Thyroid gland (tissue), 4 donors: ENCODE measurements around the gene HCFC1. TPM values are rescaled to one million over a fixed set of nuclear protein-coding genes. Genes with fewer than 3 reads are reported as not detected.

Experiments used
- DNase-seq, 2 donors: peaks; one replicate each; pipeline ENCODE4 v3.0.0-alpha.2; 2019
- H3K27ac ChIP-seq, 3 donors: fragments of 200-600 bp; sonication (generic); 1 replicate in 2 of 3; 2 replicates in 1 of 3; pipeline ENCODE4 v1.5.1; 2016 to 2019; ENCODE audit warnings: mild to moderate bottlenecking in 1 of 3, moderate library complexity in 1 of 3
- H3K27me3 ChIP-seq: fragments of 200-600 bp; sonication (generic); one replicate; pipeline ENCODE4 v1.5.1; 2019
- H3K36me3 ChIP-seq, 2 donors: fragments of 200-600 bp; sonication (generic); one replicate each; pipeline ENCODE4 v1.5.1; 2016 to 2019
- H3K4me1 ChIP-seq, 2 donors: fragments of 200-600 bp; sonication (generic); one replicate each; pipeline ENCODE4 v1.5.1; 2017 to 2019
- H3K4me3 ChIP-seq, 3 donors: fragments of 200-600 bp; sonication (generic); replicated peaks in 1 of 3; 1 replicate in 2 of 3; 2 replicates in 1 of 3; pipeline ENCODE4 v1.5.1; 2016; ENCODE audit warnings: mild to moderate bottlenecking in 1 of 3
- H3K9me3 ChIP-seq: fragments of 200-600 bp; sonication (generic); one replicate; pipeline ENCODE4 v1.5.1; 2017
- POLR2A ChIP-seq, 2 donors: fragments of 450-650 bp; IDR thresholded peaks; one replicate each; pipeline ENCODE4 v1.6.1; 2017; ENCODE audit warnings: antibody characterized with exemption in 2 of 2, mild to moderate bottlenecking in 2 of 2, moderate library complexity in 1 of 2
- WGBS, 2 donors: methylation state at CpG; one replicate each; pipeline ENCODE4 v1.1.5; 2017; 5-methylcytosine and 5-hydroxymethylcytosine counted together
- intact Hi-C: fragments of 100-400 bp; cut with DNase I; formaldehyde crosslinking; loops from one replicate; pipeline ENCODE4 v1.15.1; 2023
- total RNA-seq, 4 donors: library from RNA; depleted of rRNA; stranded (reverse); fragments of >200 nt; gene quantifications; one replicate each; pipeline ENCODE4 v1.2.3, GENCODE V29; 2016
- TF ChIP-seq, protein P1 (sequence below), 6 experiments: fragments of 200-600 bp in 3 of 6; fragments of 450-650 bp in 3 of 6; sonication (generic) in 3 of 6; IDR thresholded peaks; one replicate each; pipeline ENCODE4 v1.5.1; 2016 to 2019; ENCODE audit warnings: antibody characterized with exemption in 6 of 6, mild to moderate bottlenecking in 2 of 6, inconsistent platforms in 1 of 6, moderate library complexity in 1 of 6

Gene HCFC1
- total RNA-seq, 4 donors from 2014 or later: 23.5 to 119 (median 52.3) TPM

DNA sequence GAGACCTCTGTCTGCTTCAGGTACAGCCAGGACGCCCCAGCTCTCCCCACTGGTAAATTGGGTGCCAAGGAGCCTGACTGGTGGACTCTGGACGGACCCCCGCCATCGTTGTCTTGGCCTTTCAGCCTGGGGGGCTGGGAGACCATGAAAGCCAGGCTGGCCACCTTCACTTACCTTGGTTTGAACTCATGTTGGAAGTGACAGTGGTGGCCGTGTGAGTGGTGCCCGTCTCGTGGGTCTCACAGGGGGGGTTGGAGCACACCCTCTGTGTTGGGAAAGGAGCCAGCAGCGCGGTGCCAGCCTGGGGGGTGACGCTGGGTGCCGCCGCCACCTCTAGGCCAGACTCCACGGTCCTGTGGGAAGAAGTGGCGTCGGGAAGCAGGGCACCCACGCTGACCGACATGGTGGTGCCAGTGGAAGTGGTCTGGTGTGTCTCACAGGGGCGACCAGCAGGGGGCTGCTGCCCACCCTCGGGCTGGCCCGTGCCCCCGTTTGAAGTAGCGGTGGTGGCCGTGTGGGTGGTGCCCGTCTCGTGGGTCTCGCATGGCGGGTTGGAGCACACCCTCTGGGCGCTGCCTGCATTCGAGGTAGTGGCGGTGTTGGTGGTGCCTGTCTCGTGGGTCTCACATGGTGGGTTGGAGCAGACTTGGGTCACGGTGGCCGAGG is 17.6 kb downstream of the HCFC1 start:
- H3K27me3 ChIP-seq: no peaks in the 10 kb centered on the region
- no peaks in the 10 kb centered on the region for H3K4me1 ChIP-seq
- no peak overlapping the region for H3K27ac ChIP-seq
- H3K36me3 ChIP-seq: peaks cover 74 to 90% of the 10 kb centered on the region in 2 donors
- DNase-seq: no peak
- H3K4me3 ChIP-seq: no peak overlapping the region
- 85% methylated on average over 11 of the region's 33 CpGs; no CpG with 5 or more reads in 1 of the 2 donors for WGBS, 2 donors
- intact Hi-C loops: loop anchor here (5.0 to 10.0 kb wide), 2 partner anchors 187 to 419 kb away; no protein-coding TSS in a partner anchor
- TF ChIP-seq POLR2A (IDR thresholded peaks at IDR 0.05): no peak
- TF ChIP-seq, protein P1, sequence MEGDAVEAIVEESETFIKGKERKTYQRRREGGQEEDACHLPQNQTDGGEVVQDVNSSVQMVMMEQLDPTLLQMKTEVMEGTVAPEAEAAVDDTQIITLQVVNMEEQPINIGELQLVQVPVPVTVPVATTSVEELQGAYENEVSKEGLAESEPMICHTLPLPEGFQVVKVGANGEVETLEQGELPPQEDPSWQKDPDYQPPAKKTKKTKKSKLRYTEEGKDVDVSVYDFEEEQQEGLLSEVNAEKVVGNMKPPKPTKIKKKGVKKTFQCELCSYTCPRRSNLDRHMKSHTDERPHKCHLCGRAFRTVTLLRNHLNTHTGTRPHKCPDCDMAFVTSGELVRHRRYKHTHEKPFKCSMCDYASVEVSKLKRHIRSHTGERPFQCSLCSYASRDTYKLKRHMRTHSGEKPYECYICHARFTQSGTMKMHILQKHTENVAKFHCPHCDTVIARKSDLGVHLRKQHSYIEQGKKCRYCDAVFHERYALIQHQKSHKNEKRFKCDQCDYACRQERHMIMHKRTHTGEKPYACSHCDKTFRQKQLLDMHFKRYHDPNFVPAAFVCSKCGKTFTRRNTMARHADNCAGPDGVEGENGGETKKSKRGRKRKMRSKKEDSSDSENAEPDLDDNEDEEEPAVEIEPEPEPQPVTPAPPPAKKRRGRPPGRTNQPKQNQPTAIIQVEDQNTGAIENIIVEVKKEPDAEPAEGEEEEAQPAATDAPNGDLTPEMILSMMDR (IDR thresholded peaks at IDR 0.05): no peak
- no peaks in the 10 kb centered on the region for H3K9me3 ChIP-seq

DNA sequence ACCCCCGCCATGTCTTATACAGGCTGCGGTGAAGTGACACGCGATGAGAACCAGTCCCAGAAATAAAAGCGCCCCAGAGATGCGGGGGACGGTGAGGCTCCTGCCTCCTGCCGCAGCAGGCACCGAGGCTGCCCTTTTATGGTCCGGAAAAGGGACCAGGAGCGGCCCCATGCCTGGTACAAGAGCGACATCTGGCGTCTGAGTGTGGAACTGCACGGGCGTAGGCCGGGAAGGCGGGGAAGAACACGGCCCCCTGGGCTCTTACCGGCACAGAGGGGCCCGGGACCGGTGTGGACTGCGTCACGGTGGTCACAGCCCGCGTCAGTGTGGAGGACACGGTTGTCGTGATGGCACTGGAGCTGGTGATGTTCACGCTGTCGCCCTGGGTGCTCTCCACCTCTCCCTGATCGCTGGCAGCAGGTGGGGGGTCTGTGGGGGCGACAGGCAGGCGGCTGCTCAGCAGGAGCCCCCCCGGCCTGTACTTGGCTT is 18.2 kb downstream of the HCFC1 start:
- 42% methylated on average over 7 of the region's 33 CpGs; no CpG with 5 or more reads in 1 of the 2 donors for WGBS, 2 donors
- H3K9me3 ChIP-seq: no peaks in the 10 kb centered on the region
- DNase-seq: peak; percentile 39 to 50
- TF ChIP-seq POLR2A (IDR thresholded peaks at IDR 0.05): no peak
- TF ChIP-seq, protein P1 (IDR thresholded peaks at IDR 0.05): peak; percentile 77 to 99 (median 87)
- intact Hi-C loops: loop anchor here (5.0 to 10.0 kb wide), 2 partner anchors 186 to 419 kb away; no protein-coding TSS in a partner anchor
- H3K4me1 ChIP-seq: no peaks in the 10 kb centered on the region
- H3K36me3 ChIP-seq: peaks cover 68 to 83% of the 10 kb centered on the region in 2 donors
- no peak overlapping the region for H3K4me3 ChIP-seq
- H3K27ac ChIP-seq: no peak overlapping the region
- no peaks in the 10 kb centered on the region for H3K27me3 ChIP-seq

DNA sequence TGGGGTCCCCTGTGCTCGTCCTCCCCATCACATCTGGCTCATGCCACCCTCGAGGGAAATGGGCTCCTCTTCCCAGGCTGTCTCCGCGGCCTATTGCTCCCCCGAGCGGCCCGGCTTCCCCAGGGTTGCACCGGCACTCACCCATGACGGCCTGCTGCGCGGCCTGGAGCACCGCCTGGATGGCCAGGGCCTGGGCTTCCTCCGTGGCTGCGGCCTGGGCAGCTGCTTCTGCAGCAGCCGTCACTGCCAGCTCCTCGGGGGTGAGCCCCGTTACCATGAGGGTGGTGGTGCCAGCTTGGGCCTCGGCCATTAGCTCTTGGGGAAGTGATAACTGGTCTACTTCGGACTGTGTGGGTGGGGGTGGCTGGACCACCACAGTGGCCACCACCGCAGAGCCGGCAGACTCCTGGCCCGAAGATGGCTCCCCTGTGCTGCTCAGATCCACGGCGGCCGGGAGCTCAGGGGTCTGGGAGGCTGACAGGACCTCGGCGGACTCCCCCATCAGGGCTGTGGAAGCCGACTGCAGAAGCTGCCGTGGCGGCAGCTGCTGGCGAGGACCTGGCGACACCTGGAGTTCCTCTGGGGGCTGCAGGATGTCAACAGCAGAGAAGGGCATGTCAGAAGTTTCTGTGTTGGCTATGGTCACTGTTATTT is 19.1 kb downstream of the HCFC1 start:
- Histone ChIP-seq H3K36me3 (peaks cover 59 to 76% of the 10 kb centered on the region in 2 donors), H3K27ac (no peak overlapping the region), H3K4me1 (no peaks in the 10 kb centered on the region), H3K9me3 (no peaks in the 10 kb centered on the region), H3K4me3 (no peak overlapping the region), H3K27me3 (no peaks in the 10 kb centered on the region)
- no peak for TF ChIP-seq POLR2A (IDR thresholded peaks at IDR 0.05)
- TF ChIP-seq, protein P1 (IDR thresholded peaks at IDR 0.05): no peak
- no peak for DNase-seq
- intact Hi-C loops: loop anchor here (5.0 to 10.0 kb wide), 2 partner anchors 185 to 418 kb away; no protein-coding TSS in a partner anchor
- WGBS, 2 donors: no CpG with 5 or more reads among the region's 32 CpGs

DNA sequence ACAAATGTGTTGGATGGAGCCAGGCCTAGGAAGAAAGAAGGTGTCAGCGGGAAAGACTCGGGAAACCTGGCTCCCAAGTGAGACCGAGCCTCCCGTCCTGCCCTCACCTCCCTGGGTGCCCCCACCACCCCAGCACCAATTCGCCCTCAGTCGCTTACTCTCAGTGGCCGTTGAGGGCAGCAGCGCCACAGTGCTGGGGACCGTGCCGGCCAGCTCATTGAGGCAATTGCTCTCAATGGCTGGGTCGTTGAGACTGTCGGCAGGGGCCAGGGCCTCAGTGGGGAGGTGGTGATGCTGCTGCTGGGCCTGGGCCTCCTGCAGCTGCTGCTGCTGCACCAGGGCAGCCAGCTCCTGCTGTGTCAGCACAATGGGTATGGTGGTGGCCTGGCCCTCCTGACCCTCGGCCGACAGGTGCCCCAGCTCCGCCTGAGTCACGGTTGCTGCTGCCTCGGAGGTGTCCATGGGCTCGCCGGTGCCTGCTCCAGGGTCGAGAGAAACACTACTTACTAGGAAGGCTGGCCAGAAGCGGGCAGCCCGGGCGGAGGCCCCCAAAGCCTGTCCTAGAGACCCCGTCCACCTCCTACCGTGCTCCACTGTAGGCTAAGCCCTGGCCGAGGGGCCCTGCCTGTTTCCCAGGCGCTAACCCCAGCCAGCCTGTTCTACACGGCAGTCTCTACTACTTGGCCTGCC is 19.8 kb downstream of the HCFC1 start:
- Histone ChIP-seq H3K4me1 (no peaks in the 10 kb centered on the region), H3K4me3 (no peak overlapping the region), H3K36me3 (peaks cover 53 to 69% of the 10 kb centered on the region in 2 donors), H3K9me3 (no peaks in the 10 kb centered on the region), H3K27ac (no peak overlapping the region), H3K27me3 (no peaks in the 10 kb centered on the region)
- DNase-seq: no peak
- intact Hi-C loops: loop anchor here (5.0 to 10.0 kb wide), 2 partner anchors 185 to 417 kb away; no protein-coding TSS in a partner anchor
- no peak for TF ChIP-seq POLR2A (IDR thresholded peaks at IDR 0.05)
- TF ChIP-seq, protein P1 (IDR thresholded peaks at IDR 0.05): no peak
- 100% methylated on average over 2 of the region's 28 CpGs; no CpG with 5 or more reads in 1 of the 2 donors for WGBS, 2 donors
